Calu3 (cell line): ENCODE data around the gene BCO1. TPM values are rescaled to one million over a fixed set of nuclear protein-coding genes. Genes with fewer than 3 reads are reported as not detected.

Source experiments
- BruUV-seq: library from RNA; stranded (reverse); fragments of 400-500 nt; replicated peaks from 2 replicates; lab custom pipeline; 2021; lab: Mats Ljungman, UMichigan
- CTCF ChIA-PET: fragments of 300-600 bp; sonication (Branson Sonifier 250); formaldehyde crosslinking; loops from one replicate; lab custom pipeline; 2022; ENCODE audit warnings: antibody characterized with exemption; lab: Charles Lee
- DNase-seq: peaks from one replicate; pipeline ENCODE4 v3.0.0; 2022
- H3K27ac Mint-ChIP-seq: one replicate; pipeline ENCODE4 v1.8.0; 2022; ENCODE audit warnings: mixed read lengths; ENCODE audit not compliant: unreplicated experiment
- H3K27me3 Mint-ChIP-seq: one replicate; pipeline ENCODE4 v1.8.0; 2022; ENCODE audit warnings: mixed read lengths; ENCODE audit not compliant: unreplicated experiment
- H3K36me3 Mint-ChIP-seq: one replicate; pipeline ENCODE4 v1.8.0; 2022; ENCODE audit warnings: mild to moderate bottlenecking, moderate library complexity, mixed read lengths; ENCODE audit not compliant: insufficient read depth, unreplicated experiment
- H3K4me1 Mint-ChIP-seq: one replicate; pipeline ENCODE4 v1.8.0; 2022; ENCODE audit warnings: mild to moderate bottlenecking, low read depth, mixed read lengths; ENCODE audit not compliant: unreplicated experiment
- H3K4me3 Mint-ChIP-seq: one replicate; pipeline ENCODE4 v1.8.0; 2022; ENCODE audit warnings: mild to moderate bottlenecking, low read depth, moderate library complexity, mixed read lengths; ENCODE audit not compliant: unreplicated experiment
- H3K9me3 Mint-ChIP-seq: one replicate; pipeline ENCODE4 v1.8.0; 2022; ENCODE audit warnings: low read depth, mixed read lengths; ENCODE audit not compliant: unreplicated experiment
- intact Hi-C: fragments of 100-400 bp; cut with micrococcal nuclease; formaldehyde crosslinking; loops from one replicate; pipeline ENCODE4 v1.10.0; 2022; ENCODE audit not compliant: unreplicated experiment
- total RNA-seq: library from RNA; stranded (reverse); gene quantifications from 2 replicates; pipeline ENCODE4 v1.2.3, GENCODE V29; 2022
- TF ChIP-seq, protein P1 (sequence below): fragments of 200-600 bp; IDR thresholded peaks from one replicate; pipeline ENCODE4 v1.8.0; 2022; ENCODE audit warnings: antibody characterized with exemption; ENCODE audit not compliant: unreplicated experiment

BCO1 gene
- total RNA-seq, 1 experiment from 2014 or later, result 6.6 TPM

DNA sequence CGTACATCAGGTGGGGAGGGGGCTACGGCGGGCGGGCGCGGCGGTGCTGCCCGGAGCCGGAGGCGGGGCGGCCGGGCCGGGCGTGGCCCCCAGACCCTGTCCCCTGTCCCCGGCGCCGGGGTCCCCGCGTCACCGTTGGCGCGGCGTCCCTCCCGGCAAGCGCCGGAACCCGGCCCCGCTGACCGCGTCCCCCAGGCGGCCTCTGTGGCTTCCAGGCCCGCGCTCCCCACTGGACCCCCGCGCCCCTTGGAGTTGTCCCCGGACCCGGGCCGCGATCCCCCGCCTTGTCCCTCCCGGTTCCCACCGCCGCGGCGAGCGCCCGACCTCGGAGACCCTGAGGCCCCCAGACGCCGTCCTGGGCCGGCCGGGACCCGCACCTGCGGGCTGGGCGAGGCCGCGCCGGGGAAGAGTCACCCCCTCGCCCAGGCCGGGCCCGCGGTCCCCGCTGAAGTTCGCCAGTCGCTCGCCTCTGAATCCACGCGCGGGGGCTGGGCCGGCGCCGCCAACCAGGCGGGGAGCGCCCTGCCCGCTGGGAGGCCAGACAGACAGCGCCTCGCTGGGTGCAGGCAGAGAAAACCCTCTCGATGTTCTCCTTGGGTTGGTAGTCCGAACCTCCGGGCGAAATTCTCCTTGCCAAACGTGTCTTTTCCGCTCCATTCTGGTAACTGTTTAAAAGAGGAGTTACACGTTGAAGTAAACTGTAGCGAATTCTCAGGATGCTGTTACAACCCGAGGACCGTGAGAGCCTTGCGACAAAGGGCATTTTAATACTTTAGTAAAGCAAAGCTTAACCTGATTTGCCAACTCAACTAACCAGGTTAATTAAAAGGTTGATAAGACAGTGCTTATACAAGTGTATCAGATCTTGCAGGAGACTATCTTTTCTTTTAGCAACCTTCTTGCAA is 77.0 kb downstream of the BCO1 start:
- DNase-seq, result peak; percentile 66
- TF ChIP-seq, protein P1, sequence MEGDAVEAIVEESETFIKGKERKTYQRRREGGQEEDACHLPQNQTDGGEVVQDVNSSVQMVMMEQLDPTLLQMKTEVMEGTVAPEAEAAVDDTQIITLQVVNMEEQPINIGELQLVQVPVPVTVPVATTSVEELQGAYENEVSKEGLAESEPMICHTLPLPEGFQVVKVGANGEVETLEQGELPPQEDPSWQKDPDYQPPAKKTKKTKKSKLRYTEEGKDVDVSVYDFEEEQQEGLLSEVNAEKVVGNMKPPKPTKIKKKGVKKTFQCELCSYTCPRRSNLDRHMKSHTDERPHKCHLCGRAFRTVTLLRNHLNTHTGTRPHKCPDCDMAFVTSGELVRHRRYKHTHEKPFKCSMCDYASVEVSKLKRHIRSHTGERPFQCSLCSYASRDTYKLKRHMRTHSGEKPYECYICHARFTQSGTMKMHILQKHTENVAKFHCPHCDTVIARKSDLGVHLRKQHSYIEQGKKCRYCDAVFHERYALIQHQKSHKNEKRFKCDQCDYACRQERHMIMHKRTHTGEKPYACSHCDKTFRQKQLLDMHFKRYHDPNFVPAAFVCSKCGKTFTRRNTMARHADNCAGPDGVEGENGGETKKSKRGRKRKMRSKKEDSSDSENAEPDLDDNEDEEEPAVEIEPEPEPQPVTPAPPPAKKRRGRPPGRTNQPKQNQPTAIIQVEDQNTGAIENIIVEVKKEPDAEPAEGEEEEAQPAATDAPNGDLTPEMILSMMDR, result no peak
- CTCF ChIA-PET, result interaction anchor here (0.7 to 1.0 kb wide), 3 partner anchors 77 to 648 kb away, joined by 3 to 4 read pairs (median 3); partner anchors contain the start of gene BCO1
- H3K36me3 Mint-ChIP-seq, result peaks cover 32% of the 10 kb centered on the region
- no TSS peak for BruUV-seq
- H3K27me3 Mint-ChIP-seq, result no peaks in the 10 kb centered on the region
- H3K4me1 Mint-ChIP-seq, result peaks cover 64% of the 10 kb centered on the region
- H3K4me3 Mint-ChIP-seq, result peak overlapping the region; percentile 95
- no peaks in the 10 kb centered on the region for H3K9me3 Mint-ChIP-seq
- H3K27ac Mint-ChIP-seq, result peak overlapping the region; percentile 80
- intact Hi-C loops, result loop anchor here (5.0 to 10.0 kb wide), 2 partner anchors 53 to 101 kb away; no protein-coding TSS in a partner anchor

DNA sequence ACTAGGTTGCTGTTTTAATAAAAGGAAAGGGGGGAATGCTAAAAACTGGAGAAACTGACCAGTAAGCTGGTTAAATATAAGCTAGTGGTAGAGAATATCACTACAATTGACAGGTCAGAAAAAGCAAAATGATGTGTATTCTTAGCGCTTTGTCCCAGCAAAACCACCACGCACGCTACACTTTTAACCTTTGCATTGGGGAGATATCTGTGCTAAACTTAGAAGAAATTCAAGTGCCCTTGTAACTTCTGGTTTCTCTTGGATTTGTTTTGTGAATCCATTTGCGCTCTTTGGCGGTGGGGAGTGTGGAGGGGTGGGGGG is 77.6 kb downstream of the BCO1 start:
- Mint-ChIP-seq H3K27ac (peak overlapping the region; percentile 43), H3K27me3 (no peaks in the 10 kb centered on the region), H3K9me3 (no peaks in the 10 kb centered on the region), H3K4me1 (peaks cover 64% of the 10 kb centered on the region), H3K4me3 (peak overlapping the region; percentile 95), H3K36me3 (peaks cover 32% of the 10 kb centered on the region)
- TF ChIP-seq, protein P1, result no peak
- no peak for DNase-seq
- BruUV-seq, result no TSS peak
- intact Hi-C loops, result loop anchor here (5.0 to 10.0 kb wide), 2 partner anchors 54 to 101 kb away; no protein-coding TSS in a partner anchor
- CTCF ChIA-PET, result no interaction called here

DNA sequence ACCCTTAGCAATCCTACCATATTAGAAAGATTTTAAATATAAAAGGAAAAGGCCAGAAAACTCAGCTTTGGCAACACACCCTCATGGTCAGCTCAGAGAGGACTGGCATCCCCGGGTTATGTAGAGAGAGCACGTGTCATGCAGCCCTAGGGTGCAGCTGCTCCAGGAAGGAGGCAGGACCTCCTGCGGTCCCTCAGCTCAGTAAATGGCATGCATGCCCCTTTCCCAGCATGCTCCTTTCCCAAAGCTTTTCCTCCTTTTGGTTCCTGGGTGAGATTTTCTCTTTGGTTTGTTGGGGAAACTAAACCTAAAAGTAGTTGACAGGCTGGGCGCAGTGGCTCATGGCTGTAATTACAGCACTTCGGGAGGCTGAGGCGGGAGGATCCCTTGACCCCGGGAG is 80.2 kb downstream of the BCO1 start:
- CTCF ChIA-PET, result interaction anchor here (0.6 to 0.7 kb wide), 2 partner anchors 49 to 738 kb away, joined by 3 read pairs; no protein-coding TSS in a partner anchor
- BruUV-seq, result no TSS peak
- Mint-ChIP-seq H3K36me3 (peaks cover 25% of the 10 kb centered on the region), H3K27ac (no peak overlapping the region), H3K9me3 (no peaks in the 10 kb centered on the region), H3K27me3 (no peaks in the 10 kb centered on the region), H3K4me1 (peaks cover 48% of the 10 kb centered on the region), H3K4me3 (no peak overlapping the region)
- DNase-seq, result peak; percentile 27
- TF ChIP-seq, protein P1, result no peak
- intact Hi-C loops, result loop anchor here (5.0 to 10.0 kb wide), 2 partner anchors 56 to 104 kb away; no protein-coding TSS in a partner anchor

DNA sequence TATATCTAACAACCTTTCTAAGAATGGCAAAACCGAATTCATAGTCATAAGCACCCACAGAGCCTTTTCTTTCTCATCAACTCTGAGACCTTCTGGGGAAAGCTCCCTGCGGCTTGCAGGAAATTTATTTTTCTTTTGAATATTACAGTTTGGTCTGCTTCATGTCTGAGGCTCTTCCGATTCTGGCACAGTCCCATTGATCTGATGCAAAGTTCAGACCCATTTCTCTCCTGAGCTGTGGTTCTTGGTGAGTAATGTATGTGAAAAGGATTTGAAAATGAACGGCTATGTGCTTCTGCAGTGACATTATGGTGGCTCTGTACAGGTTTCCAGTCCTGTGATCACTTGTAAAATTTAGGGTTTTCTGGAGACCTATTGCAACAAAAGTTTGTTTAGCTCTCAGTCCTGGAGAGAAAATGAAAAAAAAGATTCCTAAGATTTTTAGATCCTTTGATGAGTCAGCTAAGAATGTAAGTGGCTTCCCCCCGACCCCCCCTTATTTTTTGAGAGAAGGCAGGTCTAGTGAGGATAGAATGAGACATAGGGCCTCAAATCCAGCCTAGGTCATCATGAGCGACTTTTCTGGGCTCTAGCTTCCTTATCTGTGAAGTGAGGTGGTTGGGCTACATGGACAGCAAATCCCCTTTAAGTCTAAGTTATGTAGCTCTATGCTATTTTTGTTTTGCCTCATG is 80.9 kb downstream of the BCO1 start:
- CTCF ChIA-PET, result interaction anchor here (0.6 to 0.7 kb wide), 4 partner anchors 19 to 737 kb away, joined by 3 to 6 read pairs (median 3); no protein-coding TSS in a partner anchor
- TF ChIP-seq, protein P1, result no peak
- intact Hi-C loops, result loop anchor here (5.0 to 10.0 kb wide), 2 partner anchors 57 to 105 kb away; no protein-coding TSS in a partner anchor
- DNase-seq, result no peak
- Mint-ChIP-seq H3K36me3 (peaks cover 18% of the 10 kb centered on the region), H3K4me3 (no peak overlapping the region), H3K4me1 (peaks cover 41% of the 10 kb centered on the region), H3K27ac (no peak overlapping the region), H3K27me3 (no peaks in the 10 kb centered on the region), H3K9me3 (no peaks in the 10 kb centered on the region)
- BruUV-seq, result no TSS peak
